Mesenchymal stem cell (in vitro differentiated cells and primary cell): ENCODE results near the gene SHCBP1.

Source experiments
- DNase-seq: peaks from one replicate; pipeline ENCODE4 v3.0.0-alpha.2; 2013
- H2AFZ ChIP-seq: one replicate; pipeline ENCODE4 v1.6.1; 2013; ENCODE audit warnings: low read depth, mild to moderate bottlenecking, control low read depth, inconsistent platforms, low read length, moderate library complexity
- H2AK5ac ChIP-seq: 2 replicates; pipeline ENCODE4 v1.6.1; 2013; ENCODE audit warnings: low read length, moderate library complexity, mild to moderate bottlenecking, inconsistent platforms; ENCODE audit not compliant: severe bottlenecking
- H2BK120ac ChIP-seq: one replicate; pipeline ENCODE4 v1.6.1; 2013; ENCODE audit warnings: low read depth, mild to moderate bottlenecking, inconsistent platforms, low read length, moderate library complexity
- H2BK12ac ChIP-seq, 2 experiments: one replicate each; pipeline ENCODE4 v1.6.1; 2013; ENCODE audit warnings: inconsistent platforms in 2 of 2, low read length in 2 of 2, mild to moderate bottlenecking in 2 of 2, moderate library complexity in 2 of 2, control low read depth in 1 of 2
- H2BK15ac ChIP-seq: one replicate; pipeline ENCODE4 v1.6.1; 2013; ENCODE audit warnings: mild to moderate bottlenecking, low read depth, inconsistent platforms; ENCODE audit not compliant: poor library complexity, severe bottlenecking
- H2BK5ac ChIP-seq: 2 replicates; pipeline ENCODE4 v1.6.1; 2013; ENCODE audit warnings: low read depth, mild to moderate bottlenecking, low read length, control low read depth, inconsistent platforms; ENCODE audit not compliant: poor library complexity, severe bottlenecking
- H3K14ac ChIP-seq, 2 experiments: one replicate each; pipeline ENCODE4 v1.6.1; 2013; ENCODE audit warnings: inconsistent platforms in 2 of 2, low read length in 2 of 2, control low read depth in 1 of 2, mild to moderate bottlenecking in 1 of 2, moderate library complexity in 1 of 2
- H3K18ac ChIP-seq, 2 experiments: one replicate each; pipeline ENCODE4 v1.6.1; 2013; ENCODE audit warnings: inconsistent platforms in 2 of 2, low read length in 2 of 2, control low read depth in 1 of 2, low read depth in 1 of 2, mild to moderate bottlenecking in 1 of 2
- H3K23ac ChIP-seq, 2 experiments: one replicate each; pipeline ENCODE4 v1.6.1; 2013; ENCODE audit warnings: inconsistent platforms in 2 of 2, low read length in 2 of 2, mild to moderate bottlenecking in 2 of 2, moderate library complexity in 2 of 2, control low read depth in 1 of 2
- H3K27ac ChIP-seq: 2 replicates; pipeline ENCODE4 v1.5.1; 2013; ENCODE audit warnings: mild to moderate bottlenecking, moderate library complexity, low read length, control low read depth, inconsistent platforms; ENCODE audit not compliant: poor library complexity, severe bottlenecking
- H3K27me3 ChIP-seq, 2 experiments: 2 replicates each; pipeline versions ENCODE4 v1.6.1 to v1.7.0; 2013; ENCODE audit warnings: low read length in 2 of 2, mild to moderate bottlenecking in 2 of 2, moderate library complexity in 2 of 2, control low read depth in 1 of 2, inconsistent platforms in 1 of 2; ENCODE audit not compliant: control insufficient read depth in 1 of 2, insufficient read depth in 1 of 2
- H3K36me3 ChIP-seq, 2 experiments: 2 replicates each; pipeline versions ENCODE4 v1.6.1 to v1.7.0; 2013; ENCODE audit warnings: low read length in 2 of 2, control low read depth in 1 of 2, inconsistent platforms in 1 of 2, low read depth in 1 of 2, mild to moderate bottlenecking in 1 of 2; ENCODE audit not compliant: insufficient read depth in 2 of 2, control insufficient read depth in 1 of 2
- H3K4ac ChIP-seq, 2 experiments: one replicate each; pipeline ENCODE4 v1.6.1; 2013; ENCODE audit warnings: inconsistent platforms in 2 of 2, low read length in 2 of 2, mild to moderate bottlenecking in 2 of 2, moderate library complexity in 2 of 2, control low read depth in 1 of 2, low read depth in 1 of 2
- H3K4me1 ChIP-seq: 2 replicates; pipeline ENCODE4 v1.6.1; 2013; ENCODE audit warnings: low read depth, low read length, control low read depth; ENCODE audit not compliant: control insufficient read depth, insufficient read depth
- H3K4me2 ChIP-seq: 2 replicates; pipeline ENCODE4 v1.6.1; 2013; ENCODE audit warnings: low read length, mild to moderate bottlenecking, inconsistent platforms; ENCODE audit not compliant: poor library complexity, severe bottlenecking
- H3K4me3 ChIP-seq, 2 experiments: 2 replicates each; pipeline versions ENCODE4 v1.5.1 to v1.7.0; 2013; ENCODE audit warnings: low read length in 2 of 2, mild to moderate bottlenecking in 2 of 2, control low read depth in 1 of 2, low read depth in 1 of 2; ENCODE audit not compliant: insufficient read depth in 1 of 2
- H3K79me1 ChIP-seq: replicated peaks from 2 replicates; pipeline ENCODE4 v1.6.1; 2013; ENCODE audit warnings: mild to moderate bottlenecking, control low read depth, low read length, inconsistent platforms; ENCODE audit not compliant: poor library complexity, severe bottlenecking
- H3K9ac ChIP-seq: 2 replicates; pipeline ENCODE4 v1.7.0; 2013; ENCODE audit warnings: mild to moderate bottlenecking, low read length, moderate library complexity
- H3K9me3 ChIP-seq: 2 replicates; pipeline ENCODE4 v1.7.0; 2013; ENCODE audit warnings: mild to moderate bottlenecking, low read length; ENCODE audit not compliant: control insufficient read depth
- H4K8ac ChIP-seq: one replicate; pipeline ENCODE4 v1.6.1; 2013; ENCODE audit warnings: inconsistent platforms, mild to moderate bottlenecking, low read length, moderate library complexity
- H4K91ac ChIP-seq: one replicate; pipeline ENCODE4 v1.6.1; 2013; ENCODE audit warnings: mild to moderate bottlenecking, low read length, inconsistent platforms
- WGBS: methylation state at CpG from one replicate; pipeline ENCODE4 v1.1.7; 2013; ENCODE audit warnings: mixed read lengths; 5-methylcytosine and 5-hydroxymethylcytosine counted together

Gene SHCBP1

DNA sequence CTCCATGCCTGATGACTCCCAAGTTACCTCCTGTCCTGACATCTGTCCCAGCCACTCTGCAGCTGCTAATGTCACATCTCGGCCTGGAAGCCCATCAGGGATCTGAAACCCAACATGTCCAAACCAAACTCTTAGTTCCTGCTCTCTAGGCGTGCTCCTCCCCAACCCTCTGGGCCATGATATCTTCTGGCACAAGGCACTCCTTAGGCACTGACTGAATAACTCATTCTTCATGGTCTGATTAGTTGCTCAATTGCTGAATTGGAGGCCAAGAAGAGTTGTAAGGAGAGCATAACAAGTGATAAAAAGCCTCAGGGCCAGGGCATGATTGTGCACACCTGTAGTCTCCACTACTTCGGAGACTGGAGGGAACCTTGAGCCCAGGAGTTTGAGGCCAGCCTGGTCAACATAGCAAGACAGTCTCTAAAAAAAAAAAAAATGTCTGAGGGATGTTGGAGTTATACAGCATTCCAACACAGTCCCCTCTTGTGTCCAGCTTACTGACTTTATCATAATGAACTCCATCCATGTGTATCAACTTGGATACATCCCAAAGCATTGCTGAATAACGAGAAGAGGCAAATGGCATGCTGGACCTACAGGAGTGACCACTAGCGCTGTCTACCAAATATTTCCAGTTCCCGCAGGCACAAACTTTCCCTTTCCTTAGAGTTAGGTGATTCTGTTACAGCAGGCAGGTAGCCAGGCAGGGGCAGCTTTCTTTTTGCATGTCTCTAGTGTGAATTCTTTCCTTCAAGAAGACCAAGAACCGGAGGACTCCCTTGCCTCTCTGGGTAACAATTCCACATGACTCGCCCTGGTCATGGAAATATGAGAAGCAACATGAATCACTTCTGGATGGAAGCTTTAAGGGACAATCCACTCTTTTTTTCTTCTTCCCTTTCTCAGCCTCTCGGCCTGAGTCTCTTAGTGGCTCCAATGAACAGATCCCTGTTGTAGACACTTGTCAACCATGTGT is 18.1 kb upstream of the SHCBP1 start:
- H3K4me1 ChIP-seq: peaks cover 2% of the 10 kb centered on the region
- H3K9ac ChIP-seq: no peak overlapping the region
- H3K36me3 ChIP-seq: no peaks in the 10 kb centered on the region
- H2BK12ac ChIP-seq: no peak overlapping the region
- H3K4ac ChIP-seq: no peak overlapping the region
- no peaks in the 10 kb centered on the region for H3K9me3 ChIP-seq
- H2BK15ac ChIP-seq: no peak overlapping the region
- 82% methylated on average over 7 of the region's 9 CpGs for WGBS
- no peak overlapping the region for H3K4me2 ChIP-seq
- H2AFZ ChIP-seq: no peak overlapping the region
- H2BK5ac ChIP-seq: no peak overlapping the region
- DNase-seq: peak; percentile 22
- peak overlapping the region in 1 of 2 experiments; percentile 35 for H3K4me3 ChIP-seq
- H3K27me3 ChIP-seq: peaks cover 0 to 3% of the 10 kb centered on the region in 2 experiments
- H4K91ac ChIP-seq: no peak overlapping the region
- H2AK5ac ChIP-seq: no peak overlapping the region
- H4K8ac ChIP-seq: no peak overlapping the region
- no peak overlapping the region for H3K14ac ChIP-seq
- H3K23ac ChIP-seq: no peak overlapping the region
- no peak overlapping the region for H3K27ac ChIP-seq
- H2BK120ac ChIP-seq: no peak overlapping the region
- no peak overlapping the region for H3K18ac ChIP-seq
- H3K79me1 ChIP-seq: no peaks in the 10 kb centered on the region

DNA sequence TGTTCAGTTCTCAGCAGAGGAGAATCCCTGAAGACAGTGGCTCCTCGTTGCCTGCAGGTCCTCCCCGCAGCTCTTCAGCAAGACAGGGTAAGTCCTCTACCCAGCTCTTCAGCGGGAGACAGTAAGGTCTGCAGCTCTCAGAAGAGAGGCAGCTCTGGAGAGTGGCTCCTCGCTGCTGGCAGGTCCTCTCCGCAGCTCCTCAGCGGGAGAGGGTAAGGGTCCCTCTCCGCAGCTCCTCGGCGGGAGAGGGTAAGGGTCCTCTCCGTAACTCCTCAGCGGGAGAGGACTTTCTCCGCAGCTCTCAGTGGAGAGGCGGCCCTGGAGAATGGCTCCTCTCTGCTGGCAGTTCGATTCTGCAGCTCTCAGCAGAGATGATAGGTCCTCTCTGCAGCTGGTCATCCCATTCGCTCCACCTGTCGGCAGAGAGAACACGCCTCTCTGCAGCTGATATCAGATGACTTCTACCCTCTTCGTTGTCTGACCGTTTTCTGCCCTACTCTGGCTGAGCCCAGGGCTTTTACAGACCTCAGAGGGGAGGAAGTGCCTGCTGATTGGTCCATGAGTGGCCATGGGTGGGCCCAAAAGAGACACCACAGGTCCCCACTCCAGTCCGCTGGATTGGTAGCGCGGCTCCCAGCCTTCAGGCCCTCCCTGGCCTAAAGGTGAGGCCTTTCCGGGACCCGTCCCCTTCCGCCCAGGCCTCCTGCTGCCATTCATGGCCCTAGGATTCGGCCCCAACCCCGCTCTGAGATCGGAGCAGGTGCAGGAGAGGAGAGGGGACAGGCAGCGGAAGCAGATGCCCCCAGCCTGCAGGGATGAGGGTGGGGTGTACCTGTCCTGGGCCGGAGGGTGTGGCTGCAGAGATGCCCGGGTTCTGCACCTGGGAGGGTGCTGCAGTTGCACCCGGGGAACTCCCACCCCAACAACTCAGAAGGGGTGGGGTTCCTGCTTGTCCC is 11.9 kb upstream of the SHCBP1 start:
- Histone ChIP-seq H2BK120ac (no peak overlapping the region), H3K79me1 (no peaks in the 10 kb centered on the region), H2BK15ac (no peak overlapping the region), H3K9ac (no peak overlapping the region), H3K27me3 (peaks cover 0 to 21% of the 10 kb centered on the region in 2 experiments), H3K23ac (no peak overlapping the region), H3K14ac (no peak overlapping the region), H2AFZ (no peak overlapping the region), H3K4me1 (peaks cover 12% of the 10 kb centered on the region), H3K36me3 (no peaks in the 10 kb centered on the region), H3K4ac (no peak overlapping the region), H3K9me3 (no peaks in the 10 kb centered on the region), H3K18ac (no peak overlapping the region), H2BK12ac (no peak overlapping the region), H4K8ac (peak overlapping the region; percentile 24), H2BK5ac (no peak overlapping the region), H2AK5ac (no peak overlapping the region), H4K91ac (no peak overlapping the region), H3K4me3 (no peak overlapping the region), H3K4me2 (peak overlapping the region; percentile 47), H3K27ac (no peak overlapping the region)
- WGBS: 39% methylated on average over 30 of the region's 32 CpGs
- DNase-seq: peak; percentile 22

DNA sequence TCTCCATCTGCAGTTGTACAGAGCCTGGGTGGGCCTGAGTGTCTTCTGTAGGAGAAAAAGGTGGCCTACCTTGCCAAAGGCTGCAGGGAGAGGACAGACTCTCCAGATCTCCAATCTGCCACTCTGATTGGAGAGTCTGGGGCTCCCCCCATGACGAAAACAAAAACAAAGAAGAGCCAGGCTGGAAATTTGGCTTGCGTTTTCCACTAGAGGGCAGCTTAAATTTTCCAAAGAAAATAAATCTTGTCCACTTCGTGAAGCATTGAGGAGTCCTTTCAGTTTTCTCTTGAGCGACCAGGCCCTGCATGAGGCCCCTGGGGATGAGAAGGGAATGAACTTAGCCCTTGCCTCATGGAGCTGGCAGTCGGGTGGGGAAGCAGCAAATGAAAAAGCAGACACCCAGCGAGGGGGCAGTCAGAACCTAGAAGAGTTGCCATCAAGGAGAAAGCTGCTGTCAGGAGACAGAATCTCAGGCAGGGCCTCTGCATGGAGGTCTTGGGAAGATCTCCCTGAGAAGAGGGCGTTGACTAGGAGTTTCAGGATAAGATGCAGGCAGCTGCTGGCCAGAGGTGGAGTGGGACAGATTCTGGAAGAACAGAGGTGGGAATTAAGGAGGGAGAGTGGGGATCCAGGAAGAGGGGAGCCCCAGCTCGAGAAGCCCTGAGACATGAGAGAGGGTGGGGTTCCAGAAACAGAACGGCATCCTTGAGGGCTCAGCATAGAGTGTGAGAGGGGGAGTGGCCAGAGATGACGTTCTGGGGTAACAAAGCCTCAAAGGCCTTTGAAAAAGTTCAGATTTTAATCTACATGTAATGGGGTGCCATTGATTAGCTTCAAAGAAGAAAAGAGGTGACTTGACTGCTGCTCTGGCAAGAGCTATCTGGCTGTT is 8.4 kb upstream of the SHCBP1 start:
- peaks cover 0 to 18% of the 10 kb centered on the region in 2 experiments for H3K27me3 ChIP-seq
- H4K8ac ChIP-seq: peak overlapping the region; percentile 97
- peak overlapping the region; percentile 56 for H2AFZ ChIP-seq
- H2BK5ac ChIP-seq: no peak overlapping the region
- H2BK15ac ChIP-seq: peak overlapping the region; percentile 83
- H2BK120ac ChIP-seq: peak overlapping the region; percentile 19
- no peak overlapping the region for H3K27ac ChIP-seq
- H2BK12ac ChIP-seq: peak overlapping the region in 1 of 2 experiments; percentile 66
- H3K18ac ChIP-seq: peak overlapping the region; percentile 21 to 62
- no peak overlapping the region for H3K23ac ChIP-seq
- peak overlapping the region; percentile 26 for H3K4me2 ChIP-seq
- peak overlapping the region in 1 of 2 experiments; percentile 66 for H3K4ac ChIP-seq
- H3K14ac ChIP-seq: no peak overlapping the region
- peak overlapping the region in 1 of 2 experiments; percentile 57 for H3K4me3 ChIP-seq
- WGBS: 45% methylated on average over 10 of the region's 10 CpGs
- H3K4me1 ChIP-seq: peaks cover 12% of the 10 kb centered on the region
- H3K36me3 ChIP-seq: no peaks in the 10 kb centered on the region
- no peak overlapping the region for H4K91ac ChIP-seq
- peak overlapping the region; percentile 79 for H3K9ac ChIP-seq
- no peak overlapping the region for H2AK5ac ChIP-seq
- DNase-seq: peak; percentile 74
- H3K79me1 ChIP-seq: no peaks in the 10 kb centered on the region
- no peaks in the 10 kb centered on the region for H3K9me3 ChIP-seq
